Gastrocnemius medialis (tissue), 4 donors: Measurements from ENCODE around the gene FBXW11.

Experiments
- CTCF ChIP-seq, 5 experiments: fragments of 450-650 bp in 3 of 5; fragments of 200-600 bp in 2 of 5; sonication (generic) in 2 of 5; IDR thresholded peaks in 4 of 5; conservative IDR thresholded peaks in 1 of 5; 1 replicate in 4 of 5; 2 replicates in 1 of 5; pipeline ENCODE4 v1.5.1; 2016 to 2019; ENCODE audit warnings: antibody characterized with exemption in 5 of 5, mild to moderate bottlenecking in 3 of 5, moderate library complexity in 3 of 5
- POLR2A ChIP-seq, 2 donors: fragments of 450-650 bp; IDR thresholded peaks; one replicate each; pipeline ENCODE4 v1.6.1; 2017; ENCODE audit warnings: antibody characterized with exemption in 2 of 2, mild to moderate bottlenecking in 2 of 2, moderate library complexity in 2 of 2

- TF ChIP-seq CTCF (IDR thresholded peaks at IDR 0.05 in 4 of 5, conservative IDR thresholded peaks at IDR 0.05 in 1 of 5) (no peak), POLR2A (IDR thresholded peaks at IDR 0.05) (no peak)
These were observed 2.3 kb upstream of the FBXW11 start for GRCh38 chr5:172008689-172009141.
